HEK293T (cell line): Measurements from ENCODE around the gene KLC3.

Experiments used
- BHLHE40 ChIP-seq: fragments of 450-650 bp; IDR thresholded peaks from 2 replicates; pipeline ENCODE4 v1.6.1; 2016; ENCODE audit warnings: mild to moderate bottlenecking, moderate library complexity, borderline replicate concordance
- ELF4 ChIP-seq: fragments of 450-650 bp; IDR thresholded peaks from 2 replicates; pipeline ENCODE4 v1.6.1; 2017; ENCODE audit warnings: antibody characterized with exemption
- FOXK2 ChIP-seq: fragments of 450-650 bp; IDR thresholded peaks from 2 replicates; pipeline ENCODE4 v1.6.1; 2016; ENCODE audit warnings: mild to moderate bottlenecking
- FOXM1 ChIP-seq: fragments of 450-650 bp; IDR thresholded peaks from 2 replicates; pipeline ENCODE4 v1.6.1; 2017; ENCODE audit warnings: mild to moderate bottlenecking, borderline replicate concordance
- HDGF ChIP-seq: fragments of 450-650 bp; IDR thresholded peaks from 2 replicates; pipeline ENCODE4 v1.6.1; 2017; ENCODE audit warnings: antibody characterized with exemption, borderline replicate concordance
- LEF1 ChIP-seq: fragments of 450-650 bp; IDR thresholded peaks from 2 replicates; pipeline ENCODE4 v1.6.1; 2017; ENCODE audit warnings: mild to moderate bottlenecking, borderline replicate concordance
- NFRKB ChIP-seq: fragments of 450-650 bp; IDR thresholded peaks from 2 replicates; pipeline ENCODE4 v1.6.1; 2016; ENCODE audit warnings: mild to moderate bottlenecking, moderate library complexity

- TF ChIP-seq FOXM1 (no peak), HDGF (no peak), BHLHE40 (no peak), ELF4 (no peak), FOXK2 (no peak), LEF1 (no peak), NFRKB (no peak)
Measured at GRCh38 chr19:45293682-45294081, 46.9 kb upstream of the KLC3 start.
